Progenitor cell of endocrine pancreas (in vitro differentiated cells): Measurements from ENCODE around the gene CEPT1. TPM values are rescaled to one million over a fixed set of nuclear protein-coding genes. Genes with fewer than 3 reads are reported as not detected.

Experiments
- DNase-seq: peaks from one replicate; pipeline ENCODE4 v3.0.0; 2021; ENCODE audit warnings: low spot score; ENCODE audit not compliant: unreplicated experiment
- H3K27ac Mint-ChIP-seq: 2 replicates; pipeline ENCODE4 v1.8.0; 2021; ENCODE audit warnings: mild to moderate bottlenecking, moderate library complexity, mixed read lengths
- H3K27me3 Mint-ChIP-seq: 2 replicates; pipeline ENCODE4 v1.8.0; 2021; ENCODE audit warnings: mixed read lengths
- H3K36me3 Mint-ChIP-seq: 2 replicates; pipeline ENCODE4 v1.8.0; 2022; ENCODE audit warnings: mixed read lengths; ENCODE audit not compliant: insufficient read depth
- H3K4me1 Mint-ChIP-seq: 2 replicates; pipeline ENCODE4 v1.8.0; 2021; ENCODE audit warnings: low read depth, mixed read lengths
- H3K4me3 Mint-ChIP-seq: 2 replicates; pipeline ENCODE4 v1.8.0; 2021; ENCODE audit warnings: low read depth, mild to moderate bottlenecking, moderate library complexity, mixed read lengths
- H3K9me3 Mint-ChIP-seq: 2 replicates; pipeline ENCODE4 v1.8.0; 2021; ENCODE audit warnings: low read depth, mixed read lengths
- CTCF ChIP-seq: fragments of 200-600 bp; sonication (generic); IDR thresholded peaks from one replicate; pipeline ENCODE4 v1.5.0; 2021; ENCODE audit warnings: antibody characterized with exemption, mild to moderate bottlenecking; ENCODE audit not compliant: unreplicated experiment
- total RNA-seq: library from RNA; stranded (reverse); gene quantifications from 2 replicates; pipeline ENCODE4 v1.2.1, GENCODE V29; 2021

Gene CEPT1
- total RNA-seq, 1 donor from 2014 or later, result 35.6 TPM

- Mint-ChIP-seq H3K36me3 (peaks cover 19% of the 10 kb centered on the region), H3K9me3 (no peaks in the 10 kb centered on the region)
Observed at GRCh38 chr1:111190931-111191451, 51.0 kb downstream of the CEPT1 start.

GRCh38 chr1:111191496-111191895, 51.5 kb downstream of the CEPT1 start:
- no peaks in the 10 kb centered on the region for H3K9me3 Mint-ChIP-seq
- H3K27me3 Mint-ChIP-seq, result peaks cover 3% of the 10 kb centered on the region
- no peak for TF ChIP-seq CTCF
- peaks cover 13% of the 10 kb centered on the region for H3K4me1 Mint-ChIP-seq
- no peak overlapping the region for H3K27ac Mint-ChIP-seq
- no peak overlapping the region for H3K4me3 Mint-ChIP-seq
- no peak for DNase-seq
- H3K36me3 Mint-ChIP-seq, result peaks cover 19% of the 10 kb centered on the region

More at GRCh38 chr1:111190931-111191451, 51.0 kb downstream of the CEPT1 start:
- TF ChIP-seq CTCF, result no peak
- H3K27me3 Mint-ChIP-seq, result no peaks in the 10 kb centered on the region
- H3K27ac Mint-ChIP-seq, result no peak overlapping the region
- peaks cover 13% of the 10 kb centered on the region for H3K4me1 Mint-ChIP-seq
- no peak for DNase-seq
- no peak overlapping the region for H3K4me3 Mint-ChIP-seq

- Mint-ChIP-seq H3K4me1 (peaks cover 13% of the 10 kb centered on the region), H3K9me3 (no peaks in the 10 kb centered on the region), H3K27ac (no peak overlapping the region), H3K36me3 (peaks cover 15% of the 10 kb centered on the region), H3K4me3 (no peak overlapping the region), H3K27me3 (peaks cover 4% of the 10 kb centered on the region)
- DNase-seq, result no peak
- no peak for TF ChIP-seq CTCF
Observed at GRCh38 chr1:111192074-111192473, 52.1 kb downstream of the CEPT1 start.

GRCh38 chr1:111192658-111193519, 52.9 kb downstream of the CEPT1 start:
- DNase-seq, result no peak
- Mint-ChIP-seq H3K9me3 (no peaks in the 10 kb centered on the region), H3K4me1 (peaks cover 13% of the 10 kb centered on the region), H3K4me3 (no peak overlapping the region), H3K27me3 (peaks cover 4% of the 10 kb centered on the region), H3K27ac (peak overlapping the region; percentile 4), H3K36me3 (peaks cover 12% of the 10 kb centered on the region)
- no peak for TF ChIP-seq CTCF

- Mint-ChIP-seq H3K4me1 (peaks cover 14% of the 10 kb centered on the region), H3K9me3 (no peaks in the 10 kb centered on the region), H3K27me3 (peaks cover 4% of the 10 kb centered on the region), H3K27ac (no peak overlapping the region), H3K36me3 (peaks cover 7% of the 10 kb centered on the region), H3K4me3 (no peak overlapping the region)
- no peak for DNase-seq
- TF ChIP-seq CTCF, result no peak
Observed at GRCh38 chr1:111193712-111194480, 53.9 kb downstream of the CEPT1 start.
